Stimulated activated CD4-positive, alpha-beta T cell treated with anti-CD3 and anti-CD28 coated beads, Interleukin-2, amount 100 ng/mL, for 4 hours (primary cell): ENCODE data around the gene ITGA6.

Source experiments
- DNase-seq: peaks from one replicate; pipeline ENCODE4 v3.0.0-alpha.2; 2020; ENCODE audit warnings: low read depth

Gene ITGA6

DNA sequence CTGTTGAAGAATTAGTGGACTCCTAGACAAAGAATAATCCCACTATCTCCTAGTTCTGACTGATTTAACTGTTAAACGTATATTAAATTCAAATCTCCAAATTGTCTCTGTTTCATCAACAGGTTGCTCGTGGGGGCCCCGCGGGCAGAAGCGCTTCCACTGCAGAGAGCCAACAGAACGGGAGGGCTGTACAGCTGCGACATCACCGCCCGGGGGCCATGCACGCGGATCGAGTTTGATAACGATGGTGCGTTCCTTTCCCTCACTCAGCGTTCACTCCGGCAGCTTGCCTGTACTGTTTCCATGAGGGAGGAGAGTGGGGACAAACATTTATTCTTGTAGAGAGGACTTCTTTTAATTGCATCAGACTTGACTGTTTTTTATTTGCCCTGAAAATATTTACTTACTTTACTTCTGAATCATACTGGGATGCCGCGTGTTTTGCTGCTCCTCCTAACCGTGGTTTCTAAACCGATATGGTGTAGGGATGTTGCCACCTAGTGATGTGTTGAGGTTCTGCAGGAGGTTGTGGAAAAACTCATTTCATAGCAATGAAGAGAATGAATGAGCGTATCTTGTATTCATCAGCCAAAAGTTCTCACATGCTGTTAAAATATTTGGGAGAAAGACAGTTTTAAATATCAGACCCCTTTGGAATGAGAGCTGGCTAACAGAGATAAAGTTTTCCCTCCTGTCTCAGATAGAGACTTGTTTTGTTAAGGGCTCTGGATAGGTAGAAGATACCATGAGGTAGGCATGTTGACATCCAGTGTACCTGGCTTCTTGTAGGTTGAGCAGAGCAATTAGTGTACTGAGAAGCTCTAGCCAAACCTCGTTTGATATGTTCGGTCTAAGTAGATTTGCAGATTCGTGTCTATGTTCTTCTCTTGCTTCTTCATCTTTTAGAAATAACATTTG, 38.3 kb downstream of the ITGA6 start:
- peak; percentile 70 for DNase-seq

DNA sequence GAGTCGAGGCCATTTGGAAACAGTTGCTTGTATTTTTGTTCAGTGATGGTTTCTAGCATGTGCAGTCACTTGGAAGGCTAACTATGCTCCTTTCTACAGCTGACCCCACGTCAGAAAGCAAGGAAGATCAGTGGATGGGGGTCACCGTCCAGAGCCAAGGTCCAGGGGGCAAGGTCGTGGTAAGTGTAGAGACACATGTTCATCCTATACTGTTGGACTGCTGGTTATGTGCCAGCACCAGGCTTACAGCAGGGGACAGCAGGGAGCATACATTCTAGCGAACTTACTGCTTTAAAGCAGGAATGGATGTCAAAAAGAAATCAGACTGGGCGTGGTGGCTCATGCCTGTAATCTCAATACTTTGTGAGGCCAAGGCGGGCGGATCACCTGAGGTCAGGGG, 40.0 kb downstream of the ITGA6 start:
- no peak for DNase-seq

DNA sequence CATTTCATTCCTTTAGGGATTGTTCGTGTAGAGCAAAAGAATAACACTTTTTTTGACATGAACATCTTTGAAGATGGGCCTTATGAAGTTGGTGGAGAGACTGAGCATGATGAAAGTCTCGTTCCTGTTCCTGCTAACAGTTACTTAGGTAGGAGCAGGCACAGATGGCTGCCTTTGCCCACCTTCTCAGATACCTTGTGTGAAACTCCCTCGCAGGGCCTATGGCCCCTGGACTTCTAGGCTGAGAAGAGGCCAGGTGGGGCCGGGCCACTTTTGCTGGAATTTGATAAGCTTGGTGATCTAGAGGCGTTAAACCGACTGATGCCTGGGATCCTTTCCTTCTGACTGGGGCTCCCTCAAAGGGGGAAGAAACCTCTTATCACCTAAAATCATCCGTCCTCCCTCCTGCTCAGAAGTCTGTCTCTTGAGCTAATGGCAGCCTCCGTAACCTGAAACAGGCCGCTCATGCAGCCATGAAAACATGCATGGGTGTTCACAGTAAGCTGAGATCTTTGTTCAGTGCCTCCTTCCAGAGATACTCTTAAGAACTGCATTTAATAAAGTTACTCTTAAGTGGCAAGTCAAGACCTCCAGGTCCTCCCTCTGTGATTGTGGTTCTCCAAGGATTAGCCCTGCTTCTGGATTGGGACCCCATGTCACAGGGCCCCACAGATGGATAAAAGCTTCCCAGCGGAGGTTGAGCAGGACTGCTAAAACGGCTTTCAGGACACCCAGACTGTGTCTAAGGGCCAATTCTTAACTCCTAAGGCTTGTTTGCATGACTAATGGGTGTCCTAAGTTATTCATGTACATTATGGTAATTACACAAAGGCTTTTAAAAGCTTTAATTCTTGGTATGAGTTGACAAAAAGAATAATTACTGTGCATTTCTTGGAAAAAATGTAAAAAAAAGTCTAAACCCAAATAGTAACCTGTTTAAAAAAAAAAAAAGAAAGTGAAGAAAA, 43.9 kb downstream of the ITGA6 start:
- DNase-seq = no peak

DNA sequence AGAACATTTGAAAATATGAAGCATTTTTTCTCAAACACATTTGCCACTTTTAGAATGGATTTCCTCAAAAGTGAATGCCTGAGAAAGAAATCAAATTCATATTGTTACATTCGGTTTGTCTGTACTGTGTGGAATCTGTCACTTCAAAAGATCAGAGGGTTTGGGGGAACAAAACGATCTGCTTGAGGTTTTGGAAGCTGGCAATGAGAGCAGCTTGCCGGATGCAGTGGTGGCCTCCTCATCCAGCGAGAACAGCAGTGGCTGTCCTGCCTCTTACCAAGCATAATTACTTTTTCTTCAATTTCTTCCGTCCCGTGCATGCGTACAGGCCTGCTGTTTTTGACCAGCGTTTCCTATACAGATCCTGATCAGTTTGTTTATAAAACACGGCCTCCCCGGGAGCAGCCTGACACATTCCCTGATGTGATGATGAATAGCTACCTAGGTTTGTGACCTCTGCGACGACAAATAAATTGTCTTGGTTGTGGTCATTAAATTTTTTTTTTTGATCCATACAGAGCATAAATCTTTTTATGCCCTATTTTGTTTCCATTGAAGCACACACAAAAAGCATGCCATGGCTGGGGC, 45.2 kb downstream of the ITGA6 start:
- no peak for DNase-seq

DNA sequence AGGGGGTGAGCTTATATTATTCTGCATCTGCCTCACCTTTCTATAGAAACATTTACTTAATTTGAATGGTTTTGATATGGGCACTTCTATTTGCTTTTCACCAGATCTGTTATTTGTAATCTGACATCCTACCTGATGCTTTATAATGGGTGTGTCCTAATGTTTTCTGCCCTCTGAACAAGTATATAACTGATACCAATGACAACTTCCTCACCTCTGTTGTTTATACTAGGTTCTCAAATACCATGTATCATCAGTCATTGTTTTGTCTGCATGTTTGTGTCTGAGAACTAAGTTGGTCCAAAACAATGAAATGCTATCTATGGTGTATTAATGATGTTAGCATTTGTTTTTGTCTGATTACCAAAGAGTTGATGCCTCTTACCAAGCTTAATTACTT, 45.8 kb downstream of the ITGA6 start:
- DNase-seq = no peak

DNA sequence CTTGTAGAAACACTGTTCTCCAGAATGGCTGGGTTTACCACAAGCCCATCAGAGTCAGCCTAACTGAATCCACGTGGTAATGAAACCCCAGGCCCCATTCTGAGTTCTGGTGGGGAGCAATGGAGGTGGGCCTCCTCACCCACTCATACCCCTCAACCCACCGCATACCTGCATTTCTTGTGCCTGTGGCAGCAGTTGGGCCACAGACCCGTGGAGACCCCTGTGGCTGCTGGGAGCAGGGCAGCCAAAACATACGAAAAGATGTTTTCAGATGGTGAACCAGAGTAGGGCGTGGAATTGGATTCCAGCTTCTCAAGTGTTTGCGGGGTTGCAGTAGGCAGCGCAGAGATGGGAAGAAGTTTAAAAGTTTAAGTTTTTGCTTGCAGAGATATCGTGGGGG, 51.0 kb downstream of the ITGA6 start:
- no peak for DNase-seq

DNA sequence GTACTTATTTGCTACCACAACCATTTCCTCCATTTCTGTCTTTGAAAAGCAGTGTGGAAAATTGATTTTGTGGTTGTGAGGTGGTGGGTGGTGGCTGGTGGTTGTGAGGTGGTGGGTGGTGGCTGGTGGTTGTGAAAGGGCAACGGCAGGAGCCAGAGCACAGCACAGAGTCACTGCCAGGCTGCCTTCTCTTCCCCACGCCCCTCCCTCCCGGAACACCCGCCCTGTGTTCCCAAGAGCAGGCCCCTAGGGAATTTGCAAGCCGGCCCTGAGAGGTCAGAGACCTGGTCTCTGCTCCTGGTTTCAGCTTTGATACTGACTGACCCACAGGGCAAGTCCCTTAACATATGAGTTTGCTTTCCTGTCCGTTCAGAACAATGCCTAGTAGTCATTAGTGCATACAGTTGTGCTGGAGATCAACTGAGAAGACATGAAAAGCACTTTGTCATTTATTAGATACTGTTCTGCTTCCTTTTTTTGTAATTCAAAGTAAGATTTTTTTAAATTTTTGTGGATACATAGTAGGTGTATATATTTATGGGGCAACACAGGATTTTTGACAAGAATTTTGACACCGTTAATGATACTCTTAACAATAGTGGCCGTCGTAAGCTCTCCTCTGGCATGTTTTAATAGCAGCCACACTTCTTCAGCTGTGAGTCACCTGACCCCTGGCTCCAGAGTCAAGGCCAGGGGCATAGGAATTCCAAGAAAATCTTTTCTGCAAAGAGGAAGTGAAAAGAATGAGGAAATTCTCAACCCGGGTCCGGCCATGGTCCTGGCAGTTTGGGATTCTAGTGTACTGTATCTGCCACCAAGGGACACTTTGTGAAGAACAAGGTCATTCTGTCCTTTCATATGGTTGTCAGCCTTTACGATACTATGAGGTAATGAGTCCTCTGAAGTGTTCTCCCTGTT, 53.2 kb downstream of the ITGA6 start:
- peak; percentile 23 for DNase-seq

DNA sequence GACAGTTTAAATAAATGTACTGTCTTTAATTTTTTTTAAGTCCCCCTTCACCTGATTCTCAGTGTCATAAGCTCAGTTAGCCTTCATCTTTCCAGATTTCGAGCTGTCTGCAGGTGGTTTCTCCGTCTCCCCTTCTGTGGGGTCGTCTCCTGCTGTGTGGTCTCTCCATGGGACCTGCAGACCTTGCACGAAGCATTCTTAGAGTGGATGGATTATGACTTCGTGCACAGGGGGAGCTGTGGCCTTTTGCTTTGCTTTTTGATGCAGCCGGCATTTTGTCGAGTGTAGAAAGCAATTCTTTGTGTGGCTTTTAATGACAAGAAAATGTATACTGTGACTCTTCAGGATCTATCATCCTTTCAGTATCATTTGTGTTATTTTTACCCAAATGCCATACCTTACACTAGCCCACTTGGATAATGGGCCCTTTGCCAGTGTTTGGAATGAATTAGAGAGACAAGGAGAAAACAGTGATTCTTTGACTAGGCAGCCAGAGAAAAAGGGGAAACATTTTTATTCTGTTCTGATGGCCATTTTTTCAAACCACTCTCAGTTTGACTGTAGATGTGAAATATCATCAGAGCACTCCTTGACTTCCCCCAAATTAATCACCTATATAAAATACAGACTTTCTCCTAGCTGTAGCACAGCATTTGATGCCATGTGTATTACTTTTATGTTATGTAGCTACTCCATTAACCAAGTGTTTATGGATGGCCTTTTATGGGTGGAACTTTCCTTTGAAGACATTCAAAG, 54.3 kb downstream of the ITGA6 start:
- no peak for DNase-seq

DNA sequence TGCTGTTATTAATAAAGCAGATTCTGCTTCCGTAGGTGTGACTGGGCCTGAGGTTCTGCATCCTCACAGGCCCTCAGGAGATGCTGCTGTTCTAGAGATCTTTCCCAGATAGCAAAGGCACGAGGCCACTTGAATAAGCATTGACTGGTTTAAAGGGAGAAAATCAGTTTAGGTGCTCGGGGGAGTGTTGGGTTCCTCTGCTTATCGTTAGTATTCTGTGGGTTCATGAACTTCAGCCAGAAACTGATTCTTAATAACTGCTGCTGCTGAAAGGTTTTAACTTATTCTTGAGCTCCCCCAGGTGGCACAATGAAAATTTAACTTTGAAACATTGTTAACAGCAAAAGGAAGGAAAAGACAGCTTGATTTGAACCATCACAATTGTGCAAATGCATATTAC, 56.9 kb downstream of the ITGA6 start:
- no peak for DNase-seq

DNA sequence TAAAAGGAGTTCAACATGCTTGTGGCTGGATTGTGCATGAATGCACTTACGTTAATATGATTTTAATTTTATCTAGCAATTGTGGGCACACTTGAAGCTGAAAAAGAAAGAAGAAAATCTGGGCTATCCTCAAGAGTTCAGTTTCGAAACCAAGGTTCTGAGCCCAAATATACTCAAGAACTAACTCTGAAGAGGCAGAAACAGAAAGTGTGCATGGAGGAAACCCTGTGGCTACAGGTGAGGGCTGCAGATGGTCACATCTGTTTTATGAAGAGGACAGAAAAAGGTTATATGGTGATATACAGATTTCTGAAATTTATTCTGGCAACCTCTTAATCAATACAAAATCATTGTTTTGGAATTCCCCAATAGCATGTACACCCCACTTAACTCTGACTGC, 57.3 kb downstream of the ITGA6 start:
- DNase-seq = no peak

DNA sequence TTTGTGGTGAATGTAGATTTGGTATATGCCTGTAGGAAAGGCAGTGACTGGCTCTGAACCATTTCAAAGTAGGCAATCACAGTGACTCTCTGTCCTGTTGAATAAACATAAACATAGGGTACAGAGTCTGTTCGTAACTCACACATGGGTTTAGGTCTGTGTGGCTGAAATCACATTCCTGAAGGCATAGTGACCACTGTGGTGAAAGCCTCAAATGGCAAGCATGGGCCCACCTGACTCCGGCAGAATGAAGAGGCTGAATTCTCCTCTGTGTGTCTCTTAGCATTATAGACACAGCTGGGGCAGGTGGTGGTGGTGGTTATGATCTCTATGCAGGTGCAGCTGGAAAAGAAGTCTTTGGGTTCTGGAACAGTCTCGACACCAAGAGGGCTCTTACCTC, 61.2 kb downstream of the ITGA6 start:
- DNase-seq = no peak

DNA sequence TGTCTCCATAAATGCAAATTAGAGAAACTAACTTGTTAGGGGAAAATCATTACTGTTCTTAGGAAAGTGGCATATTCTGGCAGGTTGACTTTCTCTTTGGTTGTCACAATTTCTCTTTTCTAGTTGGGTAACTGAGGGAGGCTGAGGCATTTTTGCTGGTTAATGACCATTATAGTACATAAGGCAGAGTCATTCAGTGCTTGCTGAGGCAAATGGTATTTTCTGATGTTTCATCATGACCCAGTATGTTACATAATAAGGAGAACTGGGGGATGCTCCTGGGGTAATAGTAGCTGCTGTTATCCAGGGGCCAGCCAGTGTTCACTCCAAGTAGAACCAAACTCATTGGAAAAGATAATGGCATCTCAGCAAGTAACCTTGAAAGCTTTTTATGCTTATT, 62.3 kb downstream of the ITGA6 start:
- DNase-seq = no peak

DNA sequence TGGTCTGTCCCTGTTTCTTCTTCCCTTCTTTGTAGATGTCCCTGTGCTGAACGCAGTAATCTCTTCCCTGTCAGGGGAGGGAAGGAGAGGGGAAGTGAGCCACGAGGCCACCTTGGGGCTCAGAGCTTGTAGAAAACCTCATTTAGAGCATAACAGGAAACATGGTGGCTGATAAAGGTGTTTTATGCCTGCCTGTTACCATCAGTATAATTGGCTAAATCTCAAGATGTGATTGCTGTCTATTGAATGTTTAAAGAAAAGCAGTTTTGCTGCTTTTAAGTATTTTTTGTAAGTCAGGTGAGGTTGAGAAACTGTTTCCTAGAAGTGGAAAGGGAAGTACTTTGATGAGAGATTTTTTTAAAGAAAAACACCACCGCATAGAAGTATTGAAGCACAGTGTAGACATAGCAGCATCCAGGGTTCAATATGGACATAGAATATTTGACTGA, 68.8 kb downstream of the ITGA6 start:
- peak; percentile 16 for DNase-seq

DNA sequence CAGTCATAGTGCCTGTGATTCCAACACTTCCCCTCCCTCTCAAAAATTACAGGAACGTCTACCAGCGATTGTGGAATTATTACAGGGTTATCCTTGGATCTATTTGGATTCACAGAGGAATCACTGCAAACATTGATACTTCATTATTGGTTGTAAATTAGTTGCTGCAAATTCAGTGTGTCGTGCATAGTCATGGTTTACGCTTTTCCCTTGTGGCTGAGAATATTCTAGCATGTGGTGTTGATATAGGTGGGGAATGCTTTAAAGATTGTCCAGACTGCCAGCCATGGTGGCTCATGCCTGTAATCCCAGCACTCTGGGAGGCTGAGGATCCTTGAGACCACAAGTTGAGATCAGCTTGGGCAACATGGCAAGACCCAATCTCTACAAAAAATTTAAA, 79.8 kb downstream of the ITGA6 start:
- no peak for DNase-seq

DNA sequence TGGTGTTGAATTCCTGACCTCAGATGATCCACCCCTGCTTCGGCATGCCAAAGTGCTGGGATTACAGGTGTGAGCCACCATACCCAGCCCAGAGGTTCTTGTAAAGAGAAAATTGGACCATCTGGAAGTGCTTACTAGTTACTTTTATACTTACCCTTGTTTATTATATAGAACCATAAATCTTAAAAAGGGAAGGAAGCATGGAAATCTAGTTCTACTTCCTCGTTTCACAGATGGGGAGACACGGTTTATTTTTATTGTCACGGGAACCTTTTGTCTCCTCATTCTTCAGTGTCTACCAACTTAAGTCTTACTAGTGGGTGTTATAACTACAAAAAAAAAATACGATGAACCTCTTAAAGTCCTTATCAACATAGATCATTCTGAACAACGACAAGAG, 82.7 kb downstream of the ITGA6 start:
- no peak for DNase-seq

DNA sequence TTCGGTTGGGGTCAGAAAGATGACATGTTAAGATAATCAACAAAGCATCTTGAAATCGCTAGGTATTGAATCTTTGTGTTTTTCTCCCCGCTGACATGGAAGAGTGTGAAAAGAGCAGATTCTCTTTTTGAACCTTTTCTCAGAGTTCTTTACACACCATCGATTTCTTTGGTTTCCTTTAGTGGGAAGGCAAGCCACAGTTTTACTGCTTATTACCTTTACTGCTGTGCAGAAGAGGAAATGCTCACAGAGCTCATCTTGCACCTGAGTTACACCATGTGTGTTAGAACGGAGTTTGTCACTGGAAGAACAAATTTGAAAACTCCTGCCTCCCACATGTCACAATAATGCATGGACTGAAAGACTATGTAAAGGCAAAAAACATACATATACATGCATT, 83.2 kb downstream of the ITGA6 start:
- no peak for DNase-seq

DNA sequence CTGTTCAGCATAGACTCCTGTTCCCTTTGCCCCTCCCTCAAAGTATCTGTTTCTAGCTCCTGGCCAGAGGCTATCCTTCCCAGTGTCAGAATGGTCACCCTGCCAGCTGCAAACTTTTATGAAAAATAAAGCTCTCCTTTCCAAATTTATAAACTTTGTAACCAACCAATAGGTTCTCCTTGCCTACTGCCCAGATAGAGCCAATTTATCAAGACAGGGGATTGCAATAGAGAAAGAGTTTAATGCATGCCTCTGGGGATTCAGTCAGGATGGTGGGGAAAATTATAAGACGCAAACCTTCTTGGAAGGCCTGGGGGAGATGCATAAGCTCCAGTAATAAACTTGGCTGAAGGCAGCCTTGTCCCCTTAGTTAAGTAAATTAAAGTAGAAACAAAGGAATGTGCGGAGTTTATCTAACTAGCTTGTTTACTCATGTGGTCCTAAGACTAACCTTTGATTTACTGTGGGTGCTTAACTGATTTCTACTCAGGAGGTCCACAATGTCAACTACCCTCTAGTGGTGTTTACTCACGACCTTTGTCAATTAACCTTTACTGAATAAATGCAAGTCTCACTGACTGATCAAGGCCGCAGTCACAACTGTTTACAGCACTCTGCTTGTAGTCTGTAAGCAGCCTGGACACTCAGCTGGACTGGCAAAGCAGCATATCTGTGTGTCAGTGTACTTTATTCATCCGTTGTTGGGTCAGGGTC, 85.6 kb downstream of the ITGA6 start:
- no peak for DNase-seq

DNA sequence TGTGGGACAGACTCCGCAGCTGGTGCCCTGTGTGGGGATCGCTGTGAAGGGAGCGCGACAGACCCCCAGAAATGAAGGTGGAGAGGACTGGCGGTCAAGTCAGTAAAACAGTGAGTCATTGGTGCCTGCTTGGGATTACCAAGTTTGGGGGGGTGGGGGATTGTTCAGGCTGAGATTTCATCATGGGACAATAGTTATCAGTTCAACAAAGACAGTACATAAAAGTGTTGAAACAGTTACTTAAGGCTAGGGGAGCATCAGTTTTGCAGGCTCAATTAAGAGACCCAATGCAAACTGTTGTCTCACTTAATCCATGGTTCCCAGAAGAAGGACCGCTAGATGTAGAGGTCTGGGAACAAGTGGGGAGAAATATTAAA, 86.1 kb downstream of the ITGA6 start:
- DNase-seq = no peak

DNA sequence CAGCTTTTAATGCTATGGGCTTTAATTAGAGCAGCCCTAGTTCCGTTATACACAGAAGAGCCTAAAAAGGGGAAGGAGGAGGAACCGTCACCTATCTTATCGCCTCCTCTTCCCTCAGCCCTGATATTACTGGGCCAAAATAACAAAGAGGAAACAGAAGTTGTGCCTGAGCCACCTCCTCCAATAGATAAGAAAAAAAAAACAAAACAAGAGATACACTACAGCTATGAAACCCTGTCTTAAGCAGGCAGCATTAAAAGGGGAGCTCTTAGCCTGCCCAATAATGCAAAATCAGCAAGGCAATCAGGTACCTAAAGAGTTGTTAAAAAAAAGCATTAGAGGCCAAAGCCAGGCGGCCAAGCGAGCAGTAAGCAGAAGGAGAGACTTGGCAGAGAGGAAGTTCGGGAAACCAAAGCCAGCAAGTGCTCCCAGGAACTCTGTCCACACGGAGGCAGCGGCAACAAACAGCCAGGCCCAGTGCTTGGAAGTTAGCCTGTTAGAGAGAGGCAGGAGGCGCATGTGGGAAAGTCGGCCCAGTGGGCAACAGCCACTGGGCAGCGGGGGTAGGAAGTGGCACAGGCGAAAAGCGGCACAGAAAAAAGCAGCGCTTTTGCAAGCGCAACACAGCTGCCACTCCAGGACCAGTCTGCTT, 86.7 kb downstream of the ITGA6 start:
- no peak for DNase-seq

DNA sequence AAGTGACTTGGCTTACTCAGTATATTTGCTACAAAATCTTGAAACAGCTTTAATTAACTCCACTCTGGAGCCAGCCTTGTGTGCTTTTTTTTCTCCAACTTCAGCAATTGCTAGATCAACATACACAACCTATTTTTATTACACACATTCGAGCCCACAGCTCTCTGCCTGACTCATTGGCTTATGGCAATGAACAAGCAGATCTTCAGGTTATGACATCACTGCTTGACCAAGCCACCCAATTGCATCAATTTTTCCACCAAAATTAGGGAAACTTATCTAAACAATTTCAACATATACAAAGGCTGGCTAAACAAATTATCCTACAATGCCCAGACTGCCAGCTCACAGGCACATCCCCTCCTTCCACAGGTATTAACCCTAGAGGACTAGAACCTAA, 88.9 kb downstream of the ITGA6 start:
- DNase-seq = no peak
